Measurements from ENCODE around the gene ELP4. TPM values are rescaled to one million over a fixed set of nuclear protein-coding genes. Genes with fewer than 3 reads are reported as not detected.
"Not testable (repeated sequence)": the region's sequence is repeated elsewhere in the genome, so short reads cannot be mapped to it uniquely, and the experiment has no call there.

ELP4 gene
- total RNA-seq, 1 experiment from 2014 or later = 20.3 TPM

DNA sequence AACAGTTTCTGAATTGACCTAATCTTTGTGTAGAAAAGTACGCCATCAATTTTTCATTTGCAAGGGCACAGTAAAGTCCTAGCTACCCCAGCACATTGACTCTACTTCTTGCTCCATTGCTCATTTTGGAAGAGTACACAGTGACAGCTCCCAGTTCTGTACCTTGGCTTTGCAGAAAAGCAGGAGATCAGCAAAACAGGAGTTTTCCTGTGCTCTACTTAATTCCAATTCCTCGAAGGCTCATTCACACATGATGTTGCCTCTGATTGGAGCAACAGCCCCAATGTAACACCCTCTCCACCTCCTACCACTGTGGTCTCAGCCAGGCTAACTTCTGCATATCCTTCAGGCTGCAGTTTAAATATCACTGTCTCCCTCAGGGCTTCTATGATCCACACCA is 182.9 kb downstream of the ELP4 start:
- Mint-ChIP-seq H3K27me3 (ENCODE audit: unreplicated experiment) (no peaks in the 10 kb centered on the region), H3K4me3 (ENCODE audit: low read depth, unreplicated experiment) (no peak overlapping the region), H3K36me3 (ENCODE audit: insufficient read depth, unreplicated experiment) (no peaks in the 10 kb centered on the region), H3K4me1 (ENCODE audit: low read depth, unreplicated experiment) (peaks cover 1% of the 10 kb centered on the region), H3K9me3 (ENCODE audit: low read depth, unreplicated experiment) (peaks cover 2% of the 10 kb centered on the region), H3K27ac (ENCODE audit: unreplicated experiment) (no peak overlapping the region)
- no TSS peak for BruUV-seq (replicated peaks)
- TF ChIP-seq CTCF (IDR thresholded peaks at IDR 0.05; ENCODE audit: unreplicated experiment) = no peak
- no peak for DNase-seq
- CTCF ChIA-PET = interaction anchor here (0.5 kb wide), 1 partner anchor 14 kb away, joined by 6 read pairs; no protein-coding TSS in a partner anchor
- intact Hi-C loops (cut with micrococcal nuclease; ENCODE audit: unreplicated experiment) = no loop called here

GRCh38 chr11:31697049-31697448 is 187.5 kb downstream of the ELP4 start:
- H3K4me1 Mint-ChIP-seq (ENCODE audit: low read depth, unreplicated experiment); H3K9me3 Mint-ChIP-seq (ENCODE audit: low read depth, unreplicated experiment); BruUV-seq (replicated peaks); H3K4me3 Mint-ChIP-seq (ENCODE audit: low read depth, unreplicated experiment); intact Hi-C loops (cut with micrococcal nuclease; ENCODE audit: unreplicated experiment); H3K27me3 Mint-ChIP-seq (ENCODE audit: unreplicated experiment); CTCF ChIA-PET; H3K27ac Mint-ChIP-seq (ENCODE audit: unreplicated experiment); H3K36me3 Mint-ChIP-seq (ENCODE audit: insufficient read depth, unreplicated experiment); DNase-seq: not testable (repeated sequence)

GRCh38 chr11:31699066-31699465 is 189.5 kb downstream of the ELP4 start:
- CTCF ChIA-PET = no interaction called here

GRCh38 chr11:31702966-31703365 is 193.4 kb downstream of the ELP4 start:
- CTCF ChIA-PET = interaction anchor here (0.6 to 1.1 kb wide), 2 partner anchors 11 to 17 kb away, joined by 3 read pairs; no protein-coding TSS in a partner anchor
- DNase-seq = no peak
- H3K4me3 Mint-ChIP-seq (ENCODE audit: low read depth, unreplicated experiment) = no peak overlapping the region
- no peaks in the 10 kb centered on the region for H3K36me3 Mint-ChIP-seq (ENCODE audit: insufficient read depth, unreplicated experiment)
- no peaks in the 10 kb centered on the region for H3K4me1 Mint-ChIP-seq (ENCODE audit: low read depth, unreplicated experiment)
- no peaks in the 10 kb centered on the region for H3K9me3 Mint-ChIP-seq (ENCODE audit: low read depth, unreplicated experiment)
- BruUV-seq (replicated peaks) = no TSS peak
- no peak for TF ChIP-seq CTCF (IDR thresholded peaks at IDR 0.05; ENCODE audit: unreplicated experiment)
- intact Hi-C loops (cut with micrococcal nuclease; ENCODE audit: unreplicated experiment) = no loop called here
- H3K27me3 Mint-ChIP-seq (ENCODE audit: unreplicated experiment) = no peaks in the 10 kb centered on the region
- H3K27ac Mint-ChIP-seq (ENCODE audit: unreplicated experiment) = no peak overlapping the region

More at GRCh38 chr11:31699066-31699465, 189.5 kb downstream of the ELP4 start:
- H3K9me3 Mint-ChIP-seq (ENCODE audit: low read depth, unreplicated experiment) = peaks cover 2% of the 10 kb centered on the region
- H3K4me3 Mint-ChIP-seq (ENCODE audit: low read depth, unreplicated experiment) = no peak overlapping the region
- no peaks in the 10 kb centered on the region for H3K27me3 Mint-ChIP-seq (ENCODE audit: unreplicated experiment)
- no peak for TF ChIP-seq CTCF (IDR thresholded peaks at IDR 0.05; ENCODE audit: unreplicated experiment)
- DNase-seq = no peak
- H3K4me1 Mint-ChIP-seq (ENCODE audit: low read depth, unreplicated experiment) = no peaks in the 10 kb centered on the region
- BruUV-seq (replicated peaks) = no TSS peak
- H3K36me3 Mint-ChIP-seq (ENCODE audit: insufficient read depth, unreplicated experiment) = no peaks in the 10 kb centered on the region
- intact Hi-C loops (cut with micrococcal nuclease; ENCODE audit: unreplicated experiment) = no loop called here
- H3K27ac Mint-ChIP-seq (ENCODE audit: unreplicated experiment) = no peak overlapping the region

DNA sequence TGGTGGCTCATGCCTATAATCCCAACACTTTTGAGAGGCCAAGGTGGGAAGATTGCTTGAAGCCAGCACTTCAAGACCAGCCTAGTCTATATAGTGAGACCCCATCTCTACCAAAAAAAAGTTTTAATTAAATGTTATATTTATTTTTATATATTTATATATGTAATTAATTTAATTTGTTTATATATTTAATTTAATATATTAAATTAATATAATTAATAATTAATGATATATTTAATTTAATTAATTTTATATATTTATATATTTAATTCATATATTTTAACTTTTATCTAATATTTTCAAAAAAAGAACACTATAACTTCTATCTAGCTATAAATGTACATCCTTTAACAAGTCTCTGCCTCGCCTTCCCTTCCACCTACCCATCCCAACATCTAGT is 196.8 kb downstream of the ELP4 start:
- H3K36me3 Mint-ChIP-seq (ENCODE audit: insufficient read depth, unreplicated experiment) = no peaks in the 10 kb centered on the region
- no peaks in the 10 kb centered on the region for H3K4me1 Mint-ChIP-seq (ENCODE audit: low read depth, unreplicated experiment)
- CTCF ChIA-PET = interaction anchor here (0.6 kb wide), 1 partner anchor 75 kb away, joined by 9 read pairs; no protein-coding TSS in a partner anchor
- intact Hi-C loops (cut with micrococcal nuclease; ENCODE audit: unreplicated experiment) = no loop called here
- no peak overlapping the region for H3K27ac Mint-ChIP-seq (ENCODE audit: unreplicated experiment)
- no peak for TF ChIP-seq CTCF (IDR thresholded peaks at IDR 0.05; ENCODE audit: unreplicated experiment)
- H3K27me3 Mint-ChIP-seq (ENCODE audit: unreplicated experiment) = no peaks in the 10 kb centered on the region
- no peak overlapping the region for H3K4me3 Mint-ChIP-seq (ENCODE audit: low read depth, unreplicated experiment)
- BruUV-seq (replicated peaks) = no TSS peak
- DNase-seq = no peak
- H3K9me3 Mint-ChIP-seq (ENCODE audit: low read depth, unreplicated experiment) = no peaks in the 10 kb centered on the region
